GM12878 (cell line): ENCODE measurements around the gene FGF14.

Source experiments
- BCL11A ChIP-seq: IDR thresholded peaks from 2 replicates; pipeline ENCODE4 v1.6.1; 2011; ENCODE audit warnings: low read depth, low read length
- CBX5 ChIP-seq: sonication (generic); IDR thresholded peaks from 2 replicates; pipeline ENCODE4 v1.6.1; 2016; ENCODE audit warnings: low read depth, moderate library complexity, mild to moderate bottlenecking, inconsistent platforms
- CTCF ChIP-seq, 3 experiments: IDR thresholded peaks in 2 of 3; conservative IDR thresholded peaks in 1 of 3; 2 replicates each; pipeline ENCODE4 v1.5.1; 2011; ENCODE audit warnings: low read depth in 3 of 3, low read length in 3 of 3, mild to moderate bottlenecking in 3 of 3, control low read depth in 2 of 3, moderate library complexity in 2 of 3, inconsistent platforms in 1 of 3, mixed read lengths in 1 of 3; ENCODE audit not compliant: control insufficient read depth in 2 of 3, insufficient read depth in 1 of 3; ENCODE audit errors: extremely low read depth in 1 of 3
- POLR2AphosphoS2 ChIP-seq: IDR thresholded peaks from 2 replicates; pipeline ENCODE4 v1.6.1; 2011; ENCODE audit warnings: low read depth, mild to moderate bottlenecking, low read length, improper control_type of control experiment, moderate library complexity
- REST ChIP-seq: IDR thresholded peaks from 2 replicates; pipeline ENCODE4 v1.6.1; 2012; ENCODE audit warnings: mild to moderate bottlenecking, low read depth, low read length
- RFX5 ChIP-seq: IDR thresholded peaks from 2 replicates; pipeline ENCODE4 v1.6.1; 2011; ENCODE audit warnings: low read depth, low read length, improper control_type of control experiment
- TCF3 ChIP-seq: IDR thresholded peaks from 2 replicates; pipeline ENCODE4 v1.6.1; 2012; ENCODE audit warnings: low read depth, mild to moderate bottlenecking, low read length, borderline replicate concordance; ENCODE audit not compliant: insufficient read depth
- USF2 ChIP-seq: IDR thresholded peaks from 2 replicates; pipeline ENCODE4 v1.6.1; 2011; ENCODE audit warnings: low read depth, low read length, improper control_type of control experiment, borderline replicate concordance
- ZNF274 ChIP-seq: IDR thresholded peaks from one replicate; pipeline ENCODE4 v1.8.0; 2011; ENCODE audit not compliant: insufficient read length, insufficient read depth

- TF ChIP-seq TCF3 (no peak), REST (no peak), CBX5 (no peak), CTCF (IDR thresholded peaks at IDR 0.05 in 2 of 3, conservative IDR thresholded peaks at IDR 0.05 in 1 of 3; ENCODE audit: control insufficient read depth in 2 of 3, extremely low read depth in 1 of 3, insufficient read depth in 1 of 3, low read depth in 3 of 3, low read length in 3 of 3) (no peak), USF2 (no peak), POLR2AphosphoS2 (no peak), RFX5 (no peak), BCL11A (no peak), ZNF274 (no peak)
Measured at GRCh38 chr13:101915755-101916107, 486.1 kb downstream of the FGF14 start.
